Measurements from ENCODE around the gene CDH15.

CDH15 gene

DNA sequence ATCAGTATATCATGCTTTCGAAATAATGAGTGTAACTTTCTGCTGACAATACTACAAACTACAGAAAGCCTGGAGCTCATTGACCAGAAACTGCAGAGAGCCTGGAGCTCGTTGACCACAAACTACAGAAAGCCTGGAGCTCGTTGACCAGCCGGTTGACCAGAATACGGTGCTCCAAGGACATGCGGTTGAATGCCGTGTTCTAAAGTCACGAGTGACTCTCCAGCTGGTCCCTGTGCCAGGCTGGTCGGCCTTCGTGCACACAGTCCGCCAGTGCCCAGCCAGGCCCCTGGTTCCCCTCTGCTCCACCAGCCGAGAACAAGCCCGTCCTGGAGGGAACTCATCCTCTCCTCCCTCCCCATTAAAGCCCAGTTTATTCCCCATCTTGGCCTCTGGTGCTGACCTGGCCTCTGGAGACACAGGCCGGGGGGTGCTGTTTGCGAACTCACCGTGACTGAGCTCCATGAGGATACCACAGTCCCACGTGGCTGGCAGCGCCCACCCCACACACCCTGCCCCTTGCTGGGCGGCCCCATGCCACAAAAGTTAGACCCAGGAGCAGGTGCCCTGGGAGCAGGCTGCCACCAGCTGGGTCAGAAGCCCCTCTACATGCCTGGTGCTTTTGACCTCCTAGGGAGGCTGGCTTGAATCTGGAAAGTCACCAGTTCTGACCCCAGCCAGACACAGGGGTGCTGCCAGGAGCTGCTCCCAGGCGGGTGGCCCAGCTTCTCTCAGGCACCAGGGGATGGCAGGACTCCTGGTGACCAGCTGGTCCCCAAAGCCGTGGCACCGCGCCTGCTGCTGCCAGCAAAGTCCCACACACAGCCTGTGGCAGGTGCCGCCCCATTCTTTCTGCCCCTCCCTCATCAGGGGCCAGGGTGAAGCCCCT, 15.5 kb upstream of the CDH15 start:
- no peak for DNase-seq (ENCODE audit: extremely low read depth, insufficient read length)
- H3K27me3 ChIP-seq (replicated peaks; ENCODE audit: control insufficient read depth, insufficient read depth, low read length) = no peaks in the 10 kb centered on the region
- H3K4me3 ChIP-seq (replicated peaks; ENCODE audit: low read depth, low read length) = no peak overlapping the region
- TF ChIP-seq, protein P1, sequence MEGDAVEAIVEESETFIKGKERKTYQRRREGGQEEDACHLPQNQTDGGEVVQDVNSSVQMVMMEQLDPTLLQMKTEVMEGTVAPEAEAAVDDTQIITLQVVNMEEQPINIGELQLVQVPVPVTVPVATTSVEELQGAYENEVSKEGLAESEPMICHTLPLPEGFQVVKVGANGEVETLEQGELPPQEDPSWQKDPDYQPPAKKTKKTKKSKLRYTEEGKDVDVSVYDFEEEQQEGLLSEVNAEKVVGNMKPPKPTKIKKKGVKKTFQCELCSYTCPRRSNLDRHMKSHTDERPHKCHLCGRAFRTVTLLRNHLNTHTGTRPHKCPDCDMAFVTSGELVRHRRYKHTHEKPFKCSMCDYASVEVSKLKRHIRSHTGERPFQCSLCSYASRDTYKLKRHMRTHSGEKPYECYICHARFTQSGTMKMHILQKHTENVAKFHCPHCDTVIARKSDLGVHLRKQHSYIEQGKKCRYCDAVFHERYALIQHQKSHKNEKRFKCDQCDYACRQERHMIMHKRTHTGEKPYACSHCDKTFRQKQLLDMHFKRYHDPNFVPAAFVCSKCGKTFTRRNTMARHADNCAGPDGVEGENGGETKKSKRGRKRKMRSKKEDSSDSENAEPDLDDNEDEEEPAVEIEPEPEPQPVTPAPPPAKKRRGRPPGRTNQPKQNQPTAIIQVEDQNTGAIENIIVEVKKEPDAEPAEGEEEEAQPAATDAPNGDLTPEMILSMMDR (IDR thresholded peaks at IDR 0.05; ENCODE audit: insufficient read depth, low read length, poor library complexity, severe bottlenecking) = no peak
- peaks cover 2% of the 10 kb centered on the region for H3K36me3 ChIP-seq (ENCODE audit: control insufficient read depth, insufficient read depth, low read length)

DNA sequence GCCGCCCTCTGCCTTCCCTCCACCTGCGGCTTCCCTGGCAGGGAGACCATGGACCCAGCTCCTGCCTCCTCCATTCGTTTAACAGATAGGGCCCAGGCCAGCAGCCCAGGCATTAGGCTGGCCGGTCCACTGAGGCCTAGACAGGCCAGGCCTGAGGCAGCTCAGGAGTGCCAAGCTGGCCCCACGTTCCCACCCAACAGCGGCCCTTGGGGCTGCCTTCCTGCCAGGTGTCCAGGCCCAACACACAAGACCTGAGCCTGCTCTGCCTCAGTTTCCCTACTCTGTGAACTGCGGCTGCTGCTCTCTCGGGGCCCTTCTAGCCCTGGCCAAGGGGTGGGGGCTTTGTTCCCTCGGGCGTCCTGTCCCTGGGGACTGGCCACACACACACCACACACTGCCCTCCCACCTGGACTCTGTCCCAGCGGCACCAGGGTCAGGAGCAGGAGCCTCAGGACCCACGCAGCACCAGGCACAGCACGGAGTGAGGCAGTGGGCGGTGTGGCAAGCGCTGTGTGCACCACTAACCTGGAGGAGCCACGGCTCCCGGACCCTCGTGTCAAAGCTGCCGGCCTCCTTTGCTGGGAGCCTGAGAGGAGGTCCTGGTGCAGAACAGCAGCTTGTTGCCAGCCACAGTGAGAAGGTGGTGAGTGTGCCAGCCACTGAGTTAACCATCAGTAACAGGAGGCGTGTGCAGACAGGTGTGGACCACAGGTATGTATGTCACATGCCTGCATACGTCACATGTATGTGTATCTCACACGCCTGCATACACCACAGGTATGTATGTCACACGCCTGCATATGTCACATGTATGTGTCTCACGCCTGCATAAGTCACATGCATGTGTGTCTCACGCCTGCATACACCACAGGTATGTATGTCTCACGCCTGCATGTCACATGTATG, 14.6 kb upstream of the CDH15 start:
- TF ChIP-seq, protein P1 (IDR thresholded peaks at IDR 0.05; ENCODE audit: insufficient read depth, low read length, poor library complexity, severe bottlenecking) = no peak
- H3K4me3 ChIP-seq (replicated peaks; ENCODE audit: low read depth, low read length) = no peak overlapping the region
- H3K27me3 ChIP-seq (replicated peaks; ENCODE audit: control insufficient read depth, insufficient read depth, low read length) = no peaks in the 10 kb centered on the region
- H3K36me3 ChIP-seq (ENCODE audit: control insufficient read depth, insufficient read depth, low read length) = peaks cover under 1% of the 10 kb centered on the region
- DNase-seq (ENCODE audit: extremely low read depth, insufficient read length) = no peak

DNA sequence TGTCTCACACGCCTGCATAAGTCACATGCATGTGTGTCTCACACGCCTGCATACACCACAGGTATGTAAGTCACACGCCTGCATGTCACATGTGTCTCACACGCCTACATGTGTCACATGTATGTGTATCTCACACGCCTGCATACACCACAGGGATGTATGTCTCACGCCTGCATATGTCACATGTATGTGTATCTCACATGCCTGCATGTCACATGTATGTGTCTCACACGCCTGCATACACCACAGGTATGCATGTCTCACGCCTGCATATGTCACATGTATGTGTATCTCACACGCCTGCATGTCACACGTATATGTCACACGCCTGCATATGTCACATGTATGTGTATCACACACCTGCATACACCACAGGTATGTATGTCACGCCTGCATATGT, 13.8 kb upstream of the CDH15 start:
- Histone ChIP-seq H3K4me3 (replicated peaks; ENCODE audit: low read depth, low read length) (no peak overlapping the region), H3K36me3 (ENCODE audit: control insufficient read depth, insufficient read depth, low read length) (no peaks in the 10 kb centered on the region), H3K27me3 (replicated peaks; ENCODE audit: control insufficient read depth, insufficient read depth, low read length) (no peaks in the 10 kb centered on the region)
- TF ChIP-seq, protein P1 (IDR thresholded peaks at IDR 0.05; ENCODE audit: insufficient read depth, low read length, poor library complexity, severe bottlenecking) = no peak
- no peak for DNase-seq (ENCODE audit: extremely low read depth, insufficient read length)

DNA sequence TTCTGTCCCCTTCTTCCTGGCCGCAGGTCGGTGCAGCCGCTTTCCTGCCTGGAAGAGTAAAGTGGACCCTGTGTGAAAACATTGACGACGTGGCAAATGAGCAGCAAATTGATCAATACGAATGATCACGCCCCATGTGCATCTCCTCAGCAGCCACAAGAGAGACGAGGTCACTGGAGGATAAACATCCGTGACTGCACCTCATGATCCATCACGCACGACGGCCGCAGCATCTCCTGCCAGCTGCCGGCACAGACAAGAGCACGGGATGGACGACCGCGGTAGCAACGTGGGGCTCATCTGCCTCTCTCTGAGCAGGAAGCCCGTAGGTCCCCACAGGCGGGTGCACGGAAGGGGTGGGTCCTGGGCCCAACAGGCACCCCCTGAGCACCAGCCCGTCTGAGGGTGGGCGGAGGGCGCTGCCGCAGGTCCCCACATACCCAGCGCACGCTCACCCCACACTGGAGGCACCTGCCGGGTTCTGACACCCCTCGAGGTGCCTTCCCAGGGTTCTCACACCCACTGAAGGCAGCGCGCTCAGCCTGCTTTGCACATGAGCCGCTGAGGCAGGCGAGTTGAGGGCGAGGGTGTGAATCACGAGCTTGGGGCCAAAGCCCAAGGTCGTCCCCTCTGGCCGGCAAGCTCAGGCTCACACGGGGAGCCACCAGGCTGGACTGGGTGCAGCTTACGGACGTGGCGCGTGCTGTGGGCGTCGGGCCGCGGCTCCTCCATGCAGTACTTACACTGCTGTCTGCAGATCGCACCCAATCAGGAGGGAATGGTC, 12.3 kb upstream of the CDH15 start:
- DNase-seq (ENCODE audit: extremely low read depth, insufficient read length) = no peak
- Histone ChIP-seq H3K27me3 (replicated peaks; ENCODE audit: control insufficient read depth, insufficient read depth, low read length) (no peaks in the 10 kb centered on the region), H3K4me3 (replicated peaks; ENCODE audit: low read depth, low read length) (no peak overlapping the region), H3K36me3 (ENCODE audit: control insufficient read depth, insufficient read depth, low read length) (no peaks in the 10 kb centered on the region)
- TF ChIP-seq, protein P1 (IDR thresholded peaks at IDR 0.05; ENCODE audit: insufficient read depth, low read length, poor library complexity, severe bottlenecking) = no peak

DNA sequence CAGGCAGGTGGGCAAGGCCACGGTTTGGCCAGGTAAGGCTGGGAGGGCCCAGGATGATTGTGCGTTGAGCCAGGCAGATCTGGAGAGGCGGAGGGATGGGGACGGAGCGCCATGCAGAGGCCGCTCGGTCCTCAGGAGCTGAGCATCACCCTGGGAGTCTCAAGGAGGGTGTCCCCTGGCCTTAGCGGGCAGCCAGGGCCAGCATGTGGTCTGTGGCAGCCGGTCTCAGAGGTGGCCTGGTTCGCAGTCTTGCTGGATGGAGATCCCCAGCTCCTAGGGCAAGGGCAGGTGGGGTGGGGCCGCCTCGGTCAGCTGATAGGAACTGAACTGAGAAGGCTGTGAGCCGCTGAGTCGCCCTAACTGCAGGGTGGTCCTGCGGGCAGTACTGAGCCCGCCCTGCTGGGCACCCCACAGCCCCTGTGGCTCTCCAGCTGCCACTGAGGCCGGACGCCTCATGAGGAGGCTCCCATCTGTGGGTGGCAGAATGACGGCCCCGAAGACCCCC, 11.6 kb upstream of the CDH15 start:
- TF ChIP-seq, protein P1 (IDR thresholded peaks at IDR 0.05; ENCODE audit: insufficient read depth, low read length, poor library complexity, severe bottlenecking) = no peak
- H3K36me3 ChIP-seq (ENCODE audit: control insufficient read depth, insufficient read depth, low read length) = no peaks in the 10 kb centered on the region
- DNase-seq (ENCODE audit: extremely low read depth, insufficient read length) = no peak
- H3K27me3 ChIP-seq (replicated peaks; ENCODE audit: control insufficient read depth, insufficient read depth, low read length) = no peaks in the 10 kb centered on the region
- no peak overlapping the region for H3K4me3 ChIP-seq (replicated peaks; ENCODE audit: low read depth, low read length)
